Smooth muscle cell (in vitro differentiated cells): ENCODE data around the gene PRKCI. TPM values are rescaled to one million over a fixed set of nuclear protein-coding genes. Genes with fewer than 3 reads are reported as not detected.
A peak's percentile ranks its signal among the peaks of the same experiment; 100 is the strongest.

Experiments
- DNase-seq: peaks from one replicate; lab custom pipeline; 2025; ENCODE audit not compliant: unreplicated experiment; lab: John Stamatoyannopoulos, UW
- H2AFZ ChIP-seq: fragments of 200-600 bp; sonication (generic); 2 replicates; pipeline ENCODE4 v1.6.0; 2016; ENCODE audit warnings: antibody characterized with exemption, low read depth, mild to moderate bottlenecking
- H3F3A ChIP-seq: fragments of 200-600 bp; sonication (generic); 2 replicates; pipeline ENCODE4 v1.6.0; 2017; ENCODE audit warnings: antibody characterized with exemption, low read depth
- H3K27ac ChIP-seq: fragments of 200-600 bp; sonication (generic); 2 replicates; pipeline ENCODE4 v1.5.1; 2016; ENCODE audit warnings: low read depth, mild to moderate bottlenecking
- H3K27me3 ChIP-seq: fragments of 200-600 bp; sonication (generic); 2 replicates; pipeline ENCODE4 v1.6.1; 2016; ENCODE audit warnings: low read depth, mild to moderate bottlenecking
- H3K36me3 ChIP-seq: fragments of 200-600 bp; sonication (generic); 2 replicates; pipeline ENCODE4 v1.5.1; 2016; ENCODE audit warnings: low read depth
- H3K4me1 ChIP-seq: fragments of 200-600 bp; sonication (generic); 2 replicates; pipeline ENCODE4 v1.5.1; 2016; ENCODE audit warnings: low read depth
- H3K4me2 ChIP-seq: fragments of 200-600 bp; sonication (generic); 2 replicates; pipeline ENCODE4 v1.6.0; 2016; ENCODE audit warnings: mild to moderate bottlenecking
- H3K4me3 ChIP-seq: fragments of 200-600 bp; sonication (generic); 2 replicates; pipeline ENCODE4 v1.5.1; 2016; ENCODE audit warnings: mild to moderate bottlenecking
- H3K79me2 ChIP-seq: fragments of 200-600 bp; sonication (generic); 2 replicates; pipeline ENCODE4 v1.6.0; 2016; ENCODE audit warnings: low read depth, mild to moderate bottlenecking
- H3K9ac ChIP-seq: fragments of 200-600 bp; sonication (generic); 2 replicates; pipeline ENCODE4 v1.6.0; 2016; ENCODE audit warnings: low read depth
- H3K9me3 ChIP-seq: fragments of 200-600 bp; sonication (generic); replicated peaks from 2 replicates; pipeline ENCODE4 v1.5.1; 2016; ENCODE audit warnings: low read depth
- H4K20me1 ChIP-seq: fragments of 200-600 bp; sonication (generic); 2 replicates; pipeline ENCODE4 v1.6.0; 2016; ENCODE audit warnings: low read depth
- CTCF ChIP-seq: fragments of 200-600 bp; sonication (generic); IDR thresholded peaks from 2 replicates; pipeline ENCODE4 v1.5.1; 2017; ENCODE audit warnings: borderline replicate concordance, mild to moderate bottlenecking, antibody characterized with exemption; ENCODE audit not compliant: insufficient read depth, poor library complexity, severe bottlenecking
- WGBS: methylation state at CpG from one replicate; pipeline ENCODE4 v1.1.7; 2016; ENCODE audit warnings: low lambda C conversion rate; 5-methylcytosine and 5-hydroxymethylcytosine counted together
- polyA plus RNA-seq: library from polyadenylated mRNA; unstranded; fragments of >200 nt; fragmentation: Nextera tagmentation; extraction: Ambion mirVana; gene quantifications from 2 replicates; pipeline ENCODE4 v1.2.1, GENCODE V29; 2016
- total RNA-seq: library from RNA; depleted of rRNA; stranded (reverse); fragments of >200 nt; gene quantifications from 2 replicates; pipeline ENCODE4 v1.2.3, GENCODE V29; 2014

Gene PRKCI
- total and polyA plus RNA-seq, 2 experiments from 2014 or later = 20.0 to 62.6 TPM

GRCh38 chr3:170344971-170345370 is 122.7 kb downstream of the PRKCI start:
- H3K27me3 ChIP-seq = no peaks in the 10 kb centered on the region
- no peaks in the 10 kb centered on the region for H4K20me1 ChIP-seq
- H3K4me1 ChIP-seq = peaks cover 4% of the 10 kb centered on the region
- no peaks in the 10 kb centered on the region for H3K79me2 ChIP-seq
- DNase-seq = no peak
- 95% methylated on average over 4 of the region's 4 CpGs for WGBS
- no peaks in the 10 kb centered on the region for H3K36me3 ChIP-seq
- H3F3A ChIP-seq = no peaks in the 10 kb centered on the region
- H3K9me3 ChIP-seq = no peaks in the 10 kb centered on the region
- no peak overlapping the region for H3K4me3 ChIP-seq
- peak overlapping the region; percentile 88 for H3K9ac ChIP-seq
- H2AFZ ChIP-seq = peak overlapping the region; percentile 3
- no peak for TF ChIP-seq CTCF
- no peak overlapping the region for H3K4me2 ChIP-seq
- peak overlapping the region; percentile 98 for H3K27ac ChIP-seq

- no peak overlapping the region for H3K4me3 ChIP-seq
- peaks cover 4% of the 10 kb centered on the region for H3K4me1 ChIP-seq
- TF ChIP-seq CTCF = no peak
- H2AFZ ChIP-seq = no peak overlapping the region
- H4K20me1 ChIP-seq = no peaks in the 10 kb centered on the region
- H3F3A ChIP-seq = no peaks in the 10 kb centered on the region
- no peaks in the 10 kb centered on the region for H3K79me2 ChIP-seq
- H3K36me3 ChIP-seq = no peaks in the 10 kb centered on the region
- no peak overlapping the region for H3K4me2 ChIP-seq
- H3K9me3 ChIP-seq = no peaks in the 10 kb centered on the region
- 94% methylated on average over 12 of the region's 12 CpGs for WGBS
- H3K27ac ChIP-seq = peak overlapping the region; percentile 98
- H3K9ac ChIP-seq = peak overlapping the region; percentile 5
- H3K27me3 ChIP-seq = no peaks in the 10 kb centered on the region
- DNase-seq = no peak
Observed at GRCh38 chr3:170346481-170347392, 124.5 kb downstream of the PRKCI start.

GRCh38 chr3:170350515-170351413 is 128.5 kb downstream of the PRKCI start:
- Histone ChIP-seq H3K27ac (no peak overlapping the region), H2AFZ (peak overlapping the region; percentile 61), H3K36me3 (no peaks in the 10 kb centered on the region), H3K9ac (no peak overlapping the region), H3F3A (peaks cover 10% of the 10 kb centered on the region), H3K4me2 (no peak overlapping the region), H3K79me2 (no peaks in the 10 kb centered on the region), H3K9me3 (no peaks in the 10 kb centered on the region), H4K20me1 (no peaks in the 10 kb centered on the region), H3K27me3 (no peaks in the 10 kb centered on the region), H3K4me3 (no peak overlapping the region), H3K4me1 (peaks cover 9% of the 10 kb centered on the region)
- TF ChIP-seq CTCF = no peak
- WGBS = 77% methylated on average over 8 of the region's 8 CpGs
- no peak for DNase-seq
